COLO668 (cell line): ENCODE data around the gene ENAH.

Experiments
- DNase-seq: peaks from one replicate; lab custom pipeline; 2025; ENCODE audit not compliant: unreplicated experiment; lab: John Stamatoyannopoulos, UW

The ENAH gene

GRCh38 chr1:225608014-225608796 is 44.7 kb downstream of the ENAH start:
- no peak for DNase-seq

- DNase-seq = no peak
Observed at GRCh38 chr1:225607355-225607754, 45.6 kb downstream of the ENAH start.

DNA sequence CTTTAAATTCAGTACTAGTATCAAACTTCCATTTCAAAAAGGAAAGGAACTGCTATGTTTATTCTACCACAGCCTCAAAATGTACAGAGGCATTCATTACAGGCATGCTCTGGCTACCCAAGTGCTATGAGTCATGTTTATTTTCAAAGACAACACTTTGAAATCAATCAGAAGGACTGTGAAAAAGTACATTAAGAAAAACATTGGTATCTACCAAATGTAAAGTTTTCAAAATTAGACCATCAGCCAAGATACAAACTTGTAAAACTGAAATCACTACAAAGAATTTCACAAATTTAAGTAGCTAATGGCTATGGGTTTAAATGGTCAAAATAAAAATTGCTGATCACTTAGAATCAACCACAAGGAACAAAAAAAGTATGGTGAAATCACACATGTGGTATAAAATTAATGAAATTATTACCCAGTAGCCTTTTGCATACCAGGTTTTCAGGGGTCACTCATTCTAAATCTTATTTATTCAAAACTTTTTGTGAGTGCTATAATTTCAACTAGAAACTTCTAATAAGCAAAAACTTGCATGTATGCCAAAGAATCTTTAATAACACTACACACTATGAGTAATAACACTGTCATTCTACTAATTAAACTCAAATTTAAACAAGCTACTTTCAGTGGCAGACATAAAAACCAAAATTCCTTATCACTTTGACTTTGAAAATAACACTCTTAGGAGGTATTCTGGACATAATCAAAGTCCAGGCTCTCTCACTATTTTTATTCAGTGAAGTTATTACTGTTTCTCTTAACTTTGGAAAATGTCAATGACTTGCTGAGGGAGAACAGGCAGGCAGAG is 49.2 kb downstream of the ENAH start:
- no peak for DNase-seq

- no peak for DNase-seq
Observed at GRCh38 chr1:225602590-225603206, 50.2 kb downstream of the ENAH start.

GRCh38 chr1:225601902-225602589 is 50.9 kb downstream of the ENAH start:
- DNase-seq = no peak

- no peak for DNase-seq
Observed at GRCh38 chr1:225598847-225599246, 54.1 kb downstream of the ENAH start.

- DNase-seq = no peak
Observed at GRCh38 chr1:225597926-225598575, 54.9 kb downstream of the ENAH start.

GRCh38 chr1:225596736-225597135 is 56.2 kb downstream of the ENAH start:
- no peak for DNase-seq

DNA sequence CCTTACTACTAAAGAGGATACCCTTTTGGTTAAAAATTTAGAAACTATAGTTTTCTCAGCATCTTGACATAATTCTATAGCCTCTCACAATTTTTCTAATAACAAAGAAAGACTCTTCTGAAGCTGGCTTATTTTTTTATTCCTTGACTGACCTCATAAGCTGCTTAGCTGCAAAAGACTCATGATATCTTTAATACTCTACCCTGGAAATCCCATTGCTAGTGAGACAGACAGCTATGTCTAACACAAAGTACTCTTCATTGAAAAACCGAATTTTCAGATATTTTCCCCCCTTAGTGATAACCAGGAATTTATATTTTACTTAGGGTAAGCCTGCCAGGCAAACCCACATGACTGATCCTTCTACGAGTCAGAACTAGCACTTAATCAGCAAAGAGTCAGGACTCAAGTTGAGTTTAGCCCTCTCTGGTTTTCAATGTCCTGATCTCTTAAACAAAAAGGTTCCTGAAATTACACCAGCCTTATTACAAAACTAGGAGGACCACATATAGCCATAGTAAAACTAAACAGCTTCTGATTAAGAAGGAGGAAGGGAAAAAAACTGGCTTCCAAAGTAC is 56.9 kb downstream of the ENAH start:
- DNase-seq = no peak

GRCh38 chr1:225595452-225595851 is 57.5 kb downstream of the ENAH start:
- no peak for DNase-seq

DNA sequence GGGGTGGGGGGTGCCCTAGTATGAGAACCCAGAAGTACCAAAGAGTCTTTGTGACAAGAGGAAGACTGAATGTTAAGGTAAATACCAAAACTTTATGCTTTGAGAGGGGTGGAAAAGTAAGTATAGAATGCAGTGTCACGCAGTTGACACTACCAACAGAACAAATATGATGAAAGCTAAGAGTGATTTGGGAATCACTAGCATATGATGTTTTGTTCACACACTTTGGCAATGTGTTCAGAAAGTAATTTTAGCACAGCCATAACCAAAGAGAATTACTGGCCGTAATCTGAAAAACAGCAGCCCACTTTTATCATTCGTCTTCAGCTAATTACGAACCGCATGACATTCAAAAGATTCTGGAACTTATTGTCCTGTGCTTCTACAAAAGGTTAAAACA is 59.5 kb downstream of the ENAH start:
- no peak for DNase-seq

DNA sequence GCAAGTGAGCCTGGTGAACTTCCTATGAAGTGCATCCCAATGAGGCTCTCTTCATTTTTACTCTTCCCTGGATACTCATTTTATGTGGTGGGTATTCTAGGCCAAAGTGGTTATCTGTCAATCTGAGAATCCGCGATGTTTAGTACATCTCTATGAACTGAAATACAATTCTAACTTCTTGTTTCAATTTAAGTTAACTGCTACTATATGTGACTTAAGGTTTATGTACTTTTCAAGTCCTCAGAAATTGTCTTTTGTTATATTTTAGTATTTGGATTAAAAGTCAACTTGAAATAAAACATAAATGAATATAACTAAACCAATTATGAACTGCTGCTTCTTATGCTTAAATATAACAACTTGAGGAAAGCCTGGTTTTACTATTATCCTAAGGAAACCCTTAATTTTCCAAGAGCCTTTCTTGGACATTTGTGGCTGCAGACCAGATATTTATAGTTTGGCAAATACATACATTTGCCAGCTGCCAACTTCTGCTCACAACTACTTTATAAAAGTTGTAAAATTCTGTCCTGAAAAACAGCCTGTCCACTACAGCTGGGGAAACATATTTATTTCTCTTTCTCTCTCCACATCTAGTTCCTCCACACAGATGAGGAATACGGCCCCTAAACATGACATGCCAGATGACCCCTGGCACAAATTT is 60.4 kb downstream of the ENAH start:
- DNase-seq = no peak

DNA sequence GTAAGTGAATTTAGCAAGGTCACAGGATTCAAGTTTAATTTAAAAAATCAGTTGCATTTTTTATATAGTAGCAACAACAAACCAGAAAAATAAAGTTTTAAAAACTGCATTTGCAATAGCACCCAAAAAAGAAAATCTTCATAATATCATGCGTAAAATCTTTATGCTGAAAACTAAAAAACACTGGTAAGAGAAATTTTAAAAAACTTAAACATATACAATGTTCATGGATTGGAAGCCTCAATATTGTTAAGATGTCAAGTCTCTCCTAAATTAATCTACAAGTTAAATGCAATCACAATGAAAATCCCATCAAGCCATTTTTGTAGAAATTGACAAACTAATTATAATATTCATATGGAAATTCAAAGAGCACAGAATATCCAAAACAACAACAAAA is 65.6 kb downstream of the ENAH start:
- DNase-seq = no peak

DNA sequence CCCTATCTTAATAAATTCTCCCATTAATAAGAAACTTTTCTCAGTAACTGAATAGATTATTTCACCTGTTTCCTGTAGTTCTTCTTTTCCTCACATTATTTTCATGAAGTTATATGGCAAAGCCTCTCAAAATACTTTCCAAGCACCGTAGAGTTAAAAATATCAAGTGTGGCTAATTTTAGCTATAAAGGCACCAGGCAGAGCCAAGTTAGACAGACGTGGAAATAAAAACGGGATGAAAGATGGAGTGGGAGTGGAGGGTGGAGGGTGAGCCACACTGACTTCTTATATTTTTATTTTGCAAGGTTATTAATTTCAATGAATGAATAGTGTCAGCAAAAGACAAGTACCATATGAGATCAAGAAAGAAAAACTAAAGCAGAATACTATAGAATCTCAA is 71.7 kb downstream of the ENAH start:
- DNase-seq = no peak

GRCh38 chr1:225580238-225581099 is 72.5 kb downstream of the ENAH start:
- no peak for DNase-seq

GRCh38 chr1:225578251-225578977 is 74.5 kb downstream of the ENAH start:
- DNase-seq = no peak

GRCh38 chr1:225577241-225577640 is 75.7 kb downstream of the ENAH start:
- DNase-seq = no peak

GRCh38 chr1:225573216-225573615 is 79.7 kb downstream of the ENAH start:
- DNase-seq = no peak
